SK-N-SH treated with all-trans-retinoic acid at 6 μM for 48 hours (cell line): Measurements from ENCODE around the gene INTS1.

ENCODE experiments used
- BACH2 ChIP-seq: fragments of 250-450 bp; sonication (Bioruptor Pico); IDR thresholded peaks from 2 replicates; pipeline ENCODE4 v1.9.0; 2021; ENCODE audit warnings: mild to moderate bottlenecking, borderline replicate concordance
- CSDC2 ChIP-seq: fragments of 250-450 bp; sonication (Bioruptor Pico); IDR thresholded peaks from 2 replicates; pipeline ENCODE4 v1.5.0; 2020; ENCODE audit warnings: mild to moderate bottlenecking, moderate library complexity
- ESRRG ChIP-seq: fragments of 250-450 bp; sonication (Bioruptor Pico); IDR thresholded peaks from 2 replicates; pipeline ENCODE4 v1.6.1; 2021; ENCODE audit warnings: mild to moderate bottlenecking
- RARB ChIP-seq: fragments of 250-450 bp; sonication (Bioruptor Pico); IDR thresholded peaks from 2 replicates; pipeline ENCODE4 v1.8.0; 2021; ENCODE audit warnings: mild to moderate bottlenecking, moderate library complexity
- TCF4 ChIP-seq: fragments of 250-450 bp; sonication (Bioruptor Pico); IDR thresholded peaks from 2 replicates; pipeline ENCODE4 v1.8.0; 2021; ENCODE audit warnings: mild to moderate bottlenecking, moderate library complexity, borderline replicate concordance
- TOX ChIP-seq: fragments of 250-450 bp; sonication (Bioruptor Pico); IDR thresholded peaks from 2 replicates; pipeline ENCODE4 v1.8.0; 2021; ENCODE audit warnings: mild to moderate bottlenecking, moderate library complexity, borderline replicate concordance
- ZFP3 ChIP-seq: fragments of 250-450 bp; sonication (Bioruptor Pico); IDR thresholded peaks from 2 replicates; pipeline ENCODE4 v1.5.0; 2020; ENCODE audit warnings: mild to moderate bottlenecking, moderate library complexity
- ZFP30 ChIP-seq: fragments of 450-650 bp; formaldehyde crosslinking; IDR thresholded peaks from 2 replicates; pipeline ENCODE4 v1.5.0; 2022; ENCODE audit warnings: mild to moderate bottlenecking, moderate library complexity
- ZNF565 ChIP-seq: fragments of 450-650 bp; formaldehyde crosslinking; conservative IDR thresholded peaks from 2 replicates; pipeline ENCODE4 v1.5.0; 2020; ENCODE audit warnings: low read depth, mild to moderate bottlenecking, moderate library complexity
- TF ChIP-seq, protein P1 (sequence below): fragments of 250-450 bp; sonication (Bioruptor Pico); IDR thresholded peaks from 2 replicates; pipeline ENCODE4 v1.5.0; 2020; ENCODE audit warnings: mild to moderate bottlenecking, moderate library complexity
- TF ChIP-seq, protein P2 (sequence below): fragments of 250-450 bp; sonication (Bioruptor Pico); IDR thresholded peaks from 2 replicates; pipeline ENCODE4 v1.8.0; 2021; ENCODE audit warnings: low read depth, mild to moderate bottlenecking, moderate library complexity, borderline replicate concordance
- TF ChIP-seq, protein P3 (sequence below): fragments of 250-450 bp; sonication (Bioruptor Pico); IDR thresholded peaks from 2 replicates; pipeline ENCODE4 v1.8.0; 2020; ENCODE audit warnings: mild to moderate bottlenecking, moderate library complexity, borderline replicate concordance
- TF ChIP-seq, protein P4 (sequence below): fragments of 250-450 bp; sonication (Bioruptor Pico); IDR thresholded peaks from 2 replicates; pipeline ENCODE4 v1.5.1; 2020; ENCODE audit warnings: low read depth, mild to moderate bottlenecking, moderate library complexity

DNA sequence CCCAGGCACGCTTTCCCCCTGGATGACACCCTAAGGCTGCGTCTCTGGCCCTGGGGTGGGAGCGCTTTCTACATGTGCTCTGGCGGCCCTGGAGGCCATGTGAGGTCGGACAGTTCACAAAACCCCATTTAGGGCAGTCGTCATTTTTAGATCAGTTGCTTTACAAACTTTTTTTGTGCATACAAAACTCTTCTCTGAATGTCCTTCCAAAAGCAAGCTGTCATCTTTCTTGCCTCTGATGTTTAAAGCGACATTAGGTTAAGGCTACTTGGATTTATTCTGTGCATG lies 32.2 kb upstream of the INTS1 start:
- TF ChIP-seq, protein P1, sequence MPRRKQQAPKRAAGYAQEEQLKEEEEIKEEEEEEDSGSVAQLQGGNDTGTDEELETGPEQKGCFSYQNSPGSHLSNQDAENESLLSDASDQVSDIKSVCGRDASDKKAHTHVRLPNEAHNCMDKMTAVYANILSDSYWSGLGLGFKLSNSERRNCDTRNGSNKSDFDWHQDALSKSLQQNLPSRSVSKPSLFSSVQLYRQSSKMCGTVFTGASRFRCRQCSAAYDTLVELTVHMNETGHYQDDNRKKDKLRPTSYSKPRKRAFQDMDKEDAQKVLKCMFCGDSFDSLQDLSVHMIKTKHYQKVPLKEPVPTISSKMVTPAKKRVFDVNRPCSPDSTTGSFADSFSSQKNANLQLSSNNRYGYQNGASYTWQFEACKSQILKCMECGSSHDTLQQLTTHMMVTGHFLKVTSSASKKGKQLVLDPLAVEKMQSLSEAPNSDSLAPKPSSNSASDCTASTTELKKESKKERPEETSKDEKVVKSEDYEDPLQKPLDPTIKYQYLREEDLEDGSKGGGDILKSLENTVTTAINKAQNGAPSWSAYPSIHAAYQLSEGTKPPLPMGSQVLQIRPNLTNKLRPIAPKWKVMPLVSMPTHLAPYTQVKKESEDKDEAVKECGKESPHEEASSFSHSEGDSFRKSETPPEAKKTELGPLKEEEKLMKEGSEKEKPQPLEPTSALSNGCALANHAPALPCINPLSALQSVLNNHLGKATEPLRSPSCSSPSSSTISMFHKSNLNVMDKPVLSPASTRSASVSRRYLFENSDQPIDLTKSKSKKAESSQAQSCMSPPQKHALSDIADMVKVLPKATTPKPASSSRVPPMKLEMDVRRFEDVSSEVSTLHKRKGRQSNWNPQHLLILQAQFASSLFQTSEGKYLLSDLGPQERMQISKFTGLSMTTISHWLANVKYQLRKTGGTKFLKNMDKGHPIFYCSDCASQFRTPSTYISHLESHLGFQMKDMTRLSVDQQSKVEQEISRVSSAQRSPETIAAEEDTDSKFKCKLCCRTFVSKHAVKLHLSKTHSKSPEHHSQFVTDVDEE (CRISPR knock-in tag), result no peak
- TF ChIP-seq, protein P2, sequence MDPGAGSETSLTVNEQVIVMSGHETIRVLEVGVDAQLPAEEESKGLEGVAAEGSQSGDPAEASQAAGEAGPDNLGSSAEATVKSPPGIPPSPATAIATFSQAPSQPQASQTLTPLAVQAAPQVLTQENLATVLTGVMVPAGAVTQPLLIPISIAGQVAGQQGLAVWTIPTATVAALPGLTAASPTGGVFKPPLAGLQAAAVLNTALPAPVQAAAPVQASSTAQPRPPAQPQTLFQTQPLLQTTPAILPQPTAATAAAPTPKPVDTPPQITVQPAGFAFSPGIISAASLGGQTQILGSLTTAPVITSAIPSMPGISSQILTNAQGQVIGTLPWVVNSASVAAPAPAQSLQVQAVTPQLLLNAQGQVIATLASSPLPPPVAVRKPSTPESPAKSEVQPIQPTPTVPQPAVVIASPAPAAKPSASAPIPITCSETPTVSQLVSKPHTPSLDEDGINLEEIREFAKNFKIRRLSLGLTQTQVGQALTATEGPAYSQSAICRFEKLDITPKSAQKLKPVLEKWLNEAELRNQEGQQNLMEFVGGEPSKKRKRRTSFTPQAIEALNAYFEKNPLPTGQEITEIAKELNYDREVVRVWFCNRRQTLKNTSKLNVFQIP (CRISPR knock-in tag), result no peak
- TF ChIP-seq RARB (CRISPR knock-in tag), result no peak
- TF ChIP-seq, protein P3, sequence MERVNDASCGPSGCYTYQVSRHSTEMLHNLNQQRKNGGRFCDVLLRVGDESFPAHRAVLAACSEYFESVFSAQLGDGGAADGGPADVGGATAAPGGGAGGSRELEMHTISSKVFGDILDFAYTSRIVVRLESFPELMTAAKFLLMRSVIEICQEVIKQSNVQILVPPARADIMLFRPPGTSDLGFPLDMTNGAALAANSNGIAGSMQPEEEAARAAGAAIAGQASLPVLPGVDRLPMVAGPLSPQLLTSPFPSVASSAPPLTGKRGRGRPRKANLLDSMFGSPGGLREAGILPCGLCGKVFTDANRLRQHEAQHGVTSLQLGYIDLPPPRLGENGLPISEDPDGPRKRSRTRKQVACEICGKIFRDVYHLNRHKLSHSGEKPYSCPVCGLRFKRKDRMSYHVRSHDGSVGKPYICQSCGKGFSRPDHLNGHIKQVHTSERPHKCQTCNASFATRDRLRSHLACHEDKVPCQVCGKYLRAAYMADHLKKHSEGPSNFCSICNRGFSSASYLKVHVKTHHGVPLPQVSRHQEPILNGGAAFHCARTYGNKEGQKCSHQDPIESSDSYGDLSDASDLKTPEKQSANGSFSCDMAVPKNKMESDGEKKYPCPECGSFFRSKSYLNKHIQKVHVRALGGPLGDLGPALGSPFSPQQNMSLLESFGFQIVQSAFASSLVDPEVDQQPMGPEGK, result no peak
- no peak for TF ChIP-seq ZFP30 (CRISPR knock-in tag)
- TF ChIP-seq, protein P4, sequence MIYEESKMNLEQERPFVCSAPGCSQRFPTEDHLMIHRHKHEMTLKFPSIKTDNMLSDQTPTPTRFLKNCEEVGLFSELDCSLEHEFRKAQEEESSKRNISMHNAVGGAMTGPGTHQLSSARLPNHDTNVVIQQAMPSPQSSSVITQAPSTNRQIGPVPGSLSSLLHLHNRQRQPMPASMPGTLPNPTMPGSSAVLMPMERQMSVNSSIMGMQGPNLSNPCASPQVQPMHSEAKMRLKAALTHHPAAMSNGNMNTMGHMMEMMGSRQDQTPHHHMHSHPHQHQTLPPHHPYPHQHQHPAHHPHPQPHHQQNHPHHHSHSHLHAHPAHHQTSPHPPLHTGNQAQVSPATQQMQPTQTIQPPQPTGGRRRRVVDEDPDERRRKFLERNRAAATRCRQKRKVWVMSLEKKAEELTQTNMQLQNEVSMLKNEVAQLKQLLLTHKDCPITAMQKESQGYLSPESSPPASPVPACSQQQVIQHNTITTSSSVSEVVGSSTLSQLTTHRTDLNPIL, result no peak
- TF ChIP-seq ZNF565 (CRISPR knock-in tag), result no peak
- no peak for TF ChIP-seq ZFP3 (CRISPR knock-in tag)
- no peak for TF ChIP-seq BACH2 (CRISPR knock-in tag)
- TF ChIP-seq TCF4, result no peak
- no peak for TF ChIP-seq TOX (CRISPR knock-in tag)
- TF ChIP-seq CSDC2, result no peak
- no peak for TF ChIP-seq ESRRG (CRISPR knock-in tag)
